MV-4-11 (cell line): ENCODE results near the gene FAM83F.
A peak's percentile ranks its signal among the peaks of the same experiment; 100 is the strongest.

Experiments
- DNase-seq: peaks from one replicate; lab custom pipeline; 2025; lab: John Stamatoyannopoulos, UW

The FAM83F gene

GRCh38 chr22:40036126-40036525 is 41.4 kb downstream of the FAM83F start:
- no peak for DNase-seq

- peak; percentile 71 for DNase-seq
Observed at GRCh38 chr22:40036591-40037225, 42.0 kb downstream of the FAM83F start.

DNA sequence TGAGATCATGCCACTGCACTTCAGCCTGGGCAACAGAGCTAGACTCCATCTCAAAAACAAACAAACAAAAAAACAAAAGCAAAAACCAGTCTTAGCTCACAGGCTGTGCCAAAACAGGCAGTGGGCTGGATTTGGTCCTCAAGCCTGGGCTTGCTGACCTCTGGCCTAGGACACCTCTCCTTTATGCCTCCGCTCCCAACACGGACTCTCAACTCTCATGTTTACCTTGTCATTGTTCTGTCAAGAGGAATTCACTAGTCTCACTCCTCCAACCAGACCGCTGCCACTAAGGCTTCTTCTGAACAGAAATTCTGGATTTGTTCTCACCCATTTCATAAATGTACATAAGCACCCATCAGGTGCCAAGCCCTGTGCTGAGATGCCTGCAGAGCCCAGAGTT is 42.6 kb downstream of the FAM83F start:
- DNase-seq, result no peak

DNA sequence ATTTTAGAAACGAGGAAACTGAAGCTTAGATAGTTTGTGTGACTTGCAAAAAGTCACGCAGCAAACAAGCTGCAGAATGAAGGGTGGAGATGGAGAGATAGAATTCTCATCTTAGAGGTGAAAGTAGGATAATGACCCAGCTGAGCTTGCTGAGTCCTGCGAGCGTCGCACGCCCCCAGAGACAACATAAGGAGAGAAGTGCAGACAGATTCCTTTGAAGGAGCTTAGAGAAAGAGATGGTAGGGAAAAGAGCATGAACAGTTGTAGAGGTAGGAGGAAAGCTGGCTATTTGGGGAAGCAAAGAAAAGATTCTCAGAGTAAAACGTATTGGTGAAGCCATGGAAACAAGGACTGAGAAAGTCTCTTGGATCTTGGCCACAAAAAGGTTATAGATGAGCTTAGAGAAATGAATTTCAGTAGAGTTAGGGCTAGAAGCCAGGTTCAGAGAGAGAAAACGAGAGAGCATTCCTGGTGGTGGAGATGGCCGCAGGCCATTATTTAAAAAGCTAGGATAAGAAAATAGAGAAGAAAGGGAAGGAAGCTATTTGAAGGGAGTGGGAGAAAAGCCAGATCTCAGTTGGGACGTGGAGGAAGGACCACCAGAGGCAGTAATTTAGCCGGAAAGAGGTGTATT is 44.8 kb downstream of the FAM83F start:
- DNase-seq, result no peak

- peak; percentile 63 for DNase-seq
Observed at GRCh38 chr22:40040927-40041326, 46.2 kb downstream of the FAM83F start.

GRCh38 chr22:40041366-40042137 is 46.8 kb downstream of the FAM83F start:
- DNase-seq, result peak; percentile 63

DNA sequence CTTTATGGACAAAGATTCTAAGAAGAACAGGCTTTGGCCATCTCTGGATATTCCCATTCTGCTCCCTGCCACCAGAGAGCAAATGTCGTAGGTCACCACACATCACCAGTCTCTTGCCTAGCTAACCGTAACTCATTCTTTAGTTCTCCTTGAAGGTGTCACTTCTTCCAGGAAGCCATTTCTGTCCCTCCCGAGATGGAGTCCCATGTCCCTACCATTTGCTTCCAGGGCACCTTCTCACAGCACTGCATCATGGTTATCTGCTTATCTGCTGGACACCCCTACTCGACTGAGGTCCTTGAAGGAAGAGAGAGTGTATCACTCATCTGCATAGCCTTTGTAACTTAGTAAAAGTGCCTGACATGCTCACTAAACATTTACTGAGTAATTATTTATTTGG is 47.6 kb downstream of the FAM83F start:
- no peak for DNase-seq

- DNase-seq, result peak; percentile 83
Observed at GRCh38 chr22:40043081-40043480, 48.3 kb downstream of the FAM83F start.

GRCh38 chr22:40043793-40044101 is 49.0 kb downstream of the FAM83F start:
- DNase-seq, result no peak

DNA sequence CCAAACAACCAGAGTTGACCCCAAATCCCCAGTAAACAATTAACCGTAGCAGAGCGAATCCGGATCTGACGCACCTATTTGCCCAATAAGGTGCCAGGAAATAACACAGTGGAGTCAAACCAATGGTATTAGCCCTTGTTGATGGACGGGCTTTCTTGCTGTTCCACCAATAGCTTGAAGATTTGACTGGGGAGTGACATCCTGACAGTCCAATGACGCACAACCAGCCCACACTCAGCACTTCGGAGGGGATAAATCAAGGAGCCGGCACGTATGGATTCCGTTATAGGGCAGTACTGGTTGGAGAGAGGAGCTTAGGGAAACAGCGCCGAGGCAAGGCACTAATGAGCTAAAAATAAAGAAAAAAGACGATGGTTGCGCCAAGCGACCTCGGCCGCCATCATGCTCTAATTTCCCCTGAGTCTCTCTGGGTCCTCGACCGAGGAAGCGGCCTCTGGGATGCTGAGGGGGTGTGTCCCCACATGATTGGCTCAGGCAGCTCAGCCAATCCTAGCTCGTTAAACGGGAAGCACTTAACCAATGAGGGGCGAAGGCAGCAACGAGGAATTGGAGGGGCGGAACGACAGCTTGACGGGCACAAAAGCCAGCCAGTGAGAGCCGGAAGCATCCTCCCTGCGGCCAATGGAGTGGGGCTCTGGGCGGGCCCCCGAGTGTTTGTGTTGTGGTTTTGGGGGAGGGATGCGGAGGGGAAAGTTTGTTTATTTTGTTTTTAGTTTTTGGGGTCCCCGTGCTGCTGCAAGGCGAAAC is 49.5 kb downstream of the FAM83F start:
- DNase-seq, result peak; percentile 99

GRCh38 chr22:40044870-40045834 is 50.4 kb downstream of the FAM83F start:
- DNase-seq, result no peak

DNA sequence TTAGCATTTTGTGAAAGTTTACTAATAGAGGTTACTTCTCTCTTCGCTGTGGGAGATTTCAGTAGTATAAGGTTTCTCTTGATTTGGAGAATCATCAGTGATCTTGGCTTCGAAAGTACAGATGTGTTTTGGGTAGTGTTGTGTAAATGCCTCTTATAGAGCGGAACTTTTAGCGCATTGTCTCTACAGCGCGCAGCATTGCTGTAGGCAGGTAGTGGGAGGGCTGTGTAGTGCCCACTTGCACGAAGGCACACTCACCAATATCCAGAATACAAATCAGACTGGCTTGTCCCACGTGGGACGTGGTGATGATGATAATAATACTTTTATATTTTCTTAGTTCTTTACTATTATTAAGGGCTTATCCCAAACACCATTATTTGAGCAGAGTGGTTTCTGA is 51.4 kb downstream of the FAM83F start:
- DNase-seq, result no peak

GRCh38 chr22:40050258-40050657 is 55.5 kb downstream of the FAM83F start:
- peak; percentile 82 for DNase-seq

- DNase-seq, result no peak
Observed at GRCh38 chr22:40051322-40051721, 56.6 kb downstream of the FAM83F start.

DNA sequence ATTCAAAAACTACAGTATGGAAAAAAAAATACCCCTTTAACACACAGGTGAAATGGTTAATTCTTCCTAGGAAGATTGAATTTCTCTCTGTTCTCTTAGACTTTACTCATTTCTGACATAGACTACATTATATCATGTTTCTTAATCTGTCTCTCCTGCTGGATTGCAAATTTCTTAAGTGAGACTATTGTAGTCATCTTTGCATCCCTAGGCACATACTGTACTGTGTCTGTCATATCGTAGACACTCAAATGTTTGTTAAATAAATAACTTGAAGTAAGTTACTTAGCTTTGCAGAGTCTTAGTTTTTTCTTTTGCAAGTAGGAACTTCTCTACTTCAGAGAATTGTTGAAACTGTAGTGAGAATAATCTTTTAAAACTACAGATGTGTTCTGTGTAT is 58.7 kb downstream of the FAM83F start:
- no peak for DNase-seq

- no peak for DNase-seq
Observed at GRCh38 chr22:40054486-40054885, 59.7 kb downstream of the FAM83F start.

DNA sequence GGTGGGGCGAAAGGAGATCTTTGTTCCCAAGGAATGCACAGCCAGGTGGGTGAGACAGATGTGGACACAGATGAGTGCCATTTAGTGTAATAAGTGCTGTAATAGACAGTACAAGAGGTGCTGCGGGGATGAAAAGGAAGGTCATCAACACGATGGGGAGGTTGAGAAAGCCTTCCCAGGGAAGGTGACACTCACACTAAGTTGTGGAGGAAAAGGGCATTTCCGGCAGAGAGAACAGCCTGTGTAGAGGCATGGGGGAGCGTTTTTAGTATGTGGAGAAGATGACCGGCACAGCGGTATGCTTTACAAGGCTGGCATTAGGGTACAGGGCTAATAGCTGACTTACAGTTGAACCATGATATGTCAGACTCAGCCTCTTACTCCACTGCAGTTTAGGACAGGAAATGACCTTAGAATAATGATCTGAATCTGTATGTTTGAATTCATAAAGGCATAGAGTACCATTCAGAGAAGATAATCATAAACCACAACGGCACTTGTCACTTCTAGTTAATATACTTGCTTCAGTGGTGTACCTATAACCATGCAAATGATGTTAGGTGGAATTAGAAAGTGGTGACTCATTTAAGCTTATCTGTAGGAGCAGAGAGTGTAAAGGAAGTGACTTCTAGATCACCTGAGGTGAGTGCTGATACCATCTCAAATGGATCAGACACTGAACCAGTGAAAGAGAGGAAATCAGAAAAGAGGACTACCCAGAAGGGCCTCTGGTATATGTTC is 60.6 kb downstream of the FAM83F start:
- no peak for DNase-seq

- DNase-seq, result no peak
Observed at GRCh38 chr22:40056154-40056553, 61.4 kb downstream of the FAM83F start.

GRCh38 chr22:40056559-40056958 is 61.8 kb downstream of the FAM83F start:
- DNase-seq, result peak; percentile 79

GRCh38 chr22:40057652-40058051 is 62.9 kb downstream of the FAM83F start:
- no peak for DNase-seq

GRCh38 chr22:40058265-40058664 is 63.5 kb downstream of the FAM83F start:
- no peak for DNase-seq
